ENCODE measurements around the gene MAP6D1. TPM values are rescaled to one million over a fixed set of nuclear protein-coding genes. Genes with fewer than 3 reads are reported as not detected.

Gene MAP6D1
- total and polyA plus RNA-seq, 2 experiments from 2014 or later: 7.8 to 10.3 TPM

DNA sequence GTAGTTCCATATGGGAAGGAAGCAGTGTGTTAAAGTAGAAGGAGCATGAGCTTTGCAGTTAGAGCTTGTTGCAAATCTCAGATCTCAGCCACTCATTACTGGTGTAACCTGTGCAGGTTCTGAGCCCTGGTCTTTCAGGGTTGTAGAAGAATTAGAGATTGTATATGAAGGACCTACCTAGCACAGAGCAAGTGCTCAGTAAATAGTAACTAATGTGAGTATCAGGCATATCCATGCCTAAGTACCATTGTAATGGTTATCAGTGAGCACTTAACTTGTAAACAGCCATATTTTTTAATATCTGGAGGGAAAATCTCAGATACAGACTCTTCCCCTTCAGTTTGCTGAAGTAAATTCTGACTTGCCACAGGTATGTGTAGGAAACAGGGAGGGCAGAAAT lies 59.3 kb downstream of the MAP6D1 start:
- no peak for DNase-seq (ENCODE audit: low read depth in 1 of 2, low spot score in 1 of 2)
- no peak for TF ChIP-seq CTCF (IDR thresholded peaks at IDR 0.05; ENCODE audit: low read depth, low read length)
- Histone ChIP-seq H3K36me3 (peaks cover 11% of the 10 kb centered on the region), H3K4me1 (ENCODE audit: low read depth) (no peaks in the 10 kb centered on the region), H3K9me3 (ENCODE audit: low read depth) (no peaks in the 10 kb centered on the region), H3K4me3 (no peak overlapping the region), H3K27me3 (no peaks in the 10 kb centered on the region), H3K27ac (no peak overlapping the region)

Other genes starting within 250 kb of the MAP6D1 start
- gene KLHL24, start 190.0 kb downstream of the MAP6D1 start, total RNA-seq: 68.6 and 159 TPM in 2 replicates
- 37.3 and 39.9 TPM in 2 replicates for gene KLHL24, start 190.0 kb downstream of the MAP6D1 start, polyA plus RNA-seq
- gene YEATS2, start 127.8 kb downstream of the MAP6D1 start, total RNA-seq: 27.4 and 34.9 TPM in 2 replicates
- 15.7 and 23.7 TPM in 2 replicates for gene YEATS2, start 127.8 kb downstream of the MAP6D1 start, polyA plus RNA-seq
- gene PARL, start 59.3 kb upstream of the MAP6D1 start, total RNA-seq: 37.5 and 44.6 TPM in 2 replicates
- gene PARL, start 59.3 kb upstream of the MAP6D1 start, polyA plus RNA-seq: 82.2 and 99.9 TPM in 2 replicates
- 56.2 and 68.8 TPM in 2 replicates for gene ABCC5, start 192.3 kb upstream of the MAP6D1 start, total RNA-seq
- gene ABCC5, start 192.3 kb upstream of the MAP6D1 start, polyA plus RNA-seq: 92.0 and 97.2 TPM in 2 replicates
- not detected in 2 replicates for gene HTR3D, start 206.2 kb upstream of the MAP6D1 start, total RNA-seq
- gene HTR3D, start 206.2 kb upstream of the MAP6D1 start, polyA plus RNA-seq: not detected in 2 replicates
- not detected in 2 replicates for gene HTR3C, start 227.5 kb upstream of the MAP6D1 start, total RNA-seq
- 0.16 TPM in 1 of 2 replicates, not detected in the other for gene HTR3C, start 227.5 kb upstream of the MAP6D1 start, polyA plus RNA-seq

All from cardiac muscle cell (in vitro differentiated cells and primary cell).